Ascending aorta (tissue), 2 donors: Measurements from ENCODE around the gene REV3L. TPM values are rescaled to one million over a fixed set of nuclear protein-coding genes. Genes with fewer than 3 reads are reported as not detected.

Source experiments
- DNase-seq, 2 donors: peaks; one replicate each; pipeline ENCODE4 v3.0.0-alpha.2; 2019; ENCODE audit warnings: low spot score in 2 of 2
- H3K27ac ChIP-seq, 2 donors: fragments of 200-600 bp; sonication (generic); one replicate each; pipeline ENCODE4 v1.5.1; 2016 to 2017; ENCODE audit warnings: mild to moderate bottlenecking in 1 of 2
- H3K27me3 ChIP-seq: fragments of 200-600 bp; sonication (generic); one replicate; pipeline ENCODE4 v1.5.1; 2017
- H3K36me3 ChIP-seq, 2 donors: fragments of 200-600 bp; sonication (generic); one replicate each; pipeline ENCODE4 v1.5.1; 2016
- H3K4me1 ChIP-seq, 2 donors: fragments of 200-600 bp; sonication (generic); one replicate each; pipeline ENCODE4 v1.5.1; 2016 to 2017; ENCODE audit warnings: mild to moderate bottlenecking in 1 of 2
- H3K4me3 ChIP-seq, 2 donors: fragments of 200-600 bp; sonication (generic); one replicate each; pipeline ENCODE4 v1.5.1; 2016 to 2017; ENCODE audit warnings: mild to moderate bottlenecking in 1 of 2
- H3K9me3 ChIP-seq, 2 donors: fragments of 200-600 bp; sonication (generic); one replicate each; pipeline ENCODE4 v1.5.1; 2016
- intact Hi-C: fragments of 100-400 bp; cut with DNase I; formaldehyde crosslinking; loops from one replicate; pipeline ENCODE4 v1.15.1; 2023
- total RNA-seq: library from RNA; depleted of rRNA; stranded (reverse); fragments of >200 nt; gene quantifications from one replicate; pipeline ENCODE4 v1.1.0, GENCODE V29; 2016
- TF ChIP-seq, protein P1 (sequence below), 3 experiments: fragments of 200-600 bp in 2 of 3; fragments of 450-650 bp in 1 of 3; sonication (generic) in 2 of 3; IDR thresholded peaks; one replicate each; pipeline ENCODE4 v1.5.1; 2016 to 2019; ENCODE audit warnings: antibody characterized with exemption in 3 of 3, mild to moderate bottlenecking in 1 of 3, moderate library complexity in 1 of 3

Gene REV3L
- total RNA-seq, 1 donor from 2014 or later: 91.5 TPM

DNA sequence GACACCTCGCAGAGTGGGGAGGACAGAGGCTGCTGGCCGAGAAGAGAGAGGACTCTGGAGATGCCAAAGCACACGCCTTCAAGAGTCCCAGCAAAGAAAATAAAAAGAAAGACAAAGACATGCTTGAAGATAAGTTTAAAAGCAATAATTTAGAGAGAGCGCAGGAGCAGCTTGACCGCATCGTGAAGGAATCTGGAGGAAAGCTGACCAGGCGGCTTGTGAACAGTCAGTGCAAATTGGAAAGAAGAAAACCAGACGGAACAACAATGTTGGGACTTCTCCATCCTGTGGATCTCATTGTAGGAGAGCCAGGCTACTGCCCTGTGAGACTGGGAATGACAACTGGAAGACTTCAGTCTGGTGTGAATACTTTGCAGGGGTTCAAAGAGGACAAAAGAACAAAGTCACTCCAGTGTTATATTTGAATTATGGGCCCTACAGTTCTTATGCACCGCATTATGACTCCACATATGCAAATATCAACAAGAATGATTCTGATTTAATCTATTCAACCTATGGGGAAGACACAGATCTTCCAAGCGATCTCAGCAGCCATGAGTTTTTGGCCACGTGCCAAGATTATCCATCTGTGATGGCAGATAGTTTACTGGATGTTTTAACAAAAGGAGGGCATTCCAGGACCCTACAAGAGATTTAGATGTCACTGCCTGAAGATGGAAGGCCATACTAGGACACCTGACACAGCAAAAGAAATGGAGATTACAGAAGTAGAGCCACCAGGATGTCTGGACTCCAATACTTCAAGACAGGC lies 52.2 kb downstream of the REV3L start:
- TF ChIP-seq, protein P1, sequence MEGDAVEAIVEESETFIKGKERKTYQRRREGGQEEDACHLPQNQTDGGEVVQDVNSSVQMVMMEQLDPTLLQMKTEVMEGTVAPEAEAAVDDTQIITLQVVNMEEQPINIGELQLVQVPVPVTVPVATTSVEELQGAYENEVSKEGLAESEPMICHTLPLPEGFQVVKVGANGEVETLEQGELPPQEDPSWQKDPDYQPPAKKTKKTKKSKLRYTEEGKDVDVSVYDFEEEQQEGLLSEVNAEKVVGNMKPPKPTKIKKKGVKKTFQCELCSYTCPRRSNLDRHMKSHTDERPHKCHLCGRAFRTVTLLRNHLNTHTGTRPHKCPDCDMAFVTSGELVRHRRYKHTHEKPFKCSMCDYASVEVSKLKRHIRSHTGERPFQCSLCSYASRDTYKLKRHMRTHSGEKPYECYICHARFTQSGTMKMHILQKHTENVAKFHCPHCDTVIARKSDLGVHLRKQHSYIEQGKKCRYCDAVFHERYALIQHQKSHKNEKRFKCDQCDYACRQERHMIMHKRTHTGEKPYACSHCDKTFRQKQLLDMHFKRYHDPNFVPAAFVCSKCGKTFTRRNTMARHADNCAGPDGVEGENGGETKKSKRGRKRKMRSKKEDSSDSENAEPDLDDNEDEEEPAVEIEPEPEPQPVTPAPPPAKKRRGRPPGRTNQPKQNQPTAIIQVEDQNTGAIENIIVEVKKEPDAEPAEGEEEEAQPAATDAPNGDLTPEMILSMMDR (IDR thresholded peaks at IDR 0.05): no peak
- Histone ChIP-seq H3K27ac (no peak overlapping the region), H3K36me3 (peaks cover 0 to 8% of the 10 kb centered on the region in 2 donors), H3K4me1 (no peaks in the 10 kb centered on the region), H3K27me3 (no peaks in the 10 kb centered on the region), H3K4me3 (no peak overlapping the region), H3K9me3 (peaks cover 0 to 20% of the 10 kb centered on the region in 2 donors)
- no peak for DNase-seq
- intact Hi-C loops: no loop called here

DNA sequence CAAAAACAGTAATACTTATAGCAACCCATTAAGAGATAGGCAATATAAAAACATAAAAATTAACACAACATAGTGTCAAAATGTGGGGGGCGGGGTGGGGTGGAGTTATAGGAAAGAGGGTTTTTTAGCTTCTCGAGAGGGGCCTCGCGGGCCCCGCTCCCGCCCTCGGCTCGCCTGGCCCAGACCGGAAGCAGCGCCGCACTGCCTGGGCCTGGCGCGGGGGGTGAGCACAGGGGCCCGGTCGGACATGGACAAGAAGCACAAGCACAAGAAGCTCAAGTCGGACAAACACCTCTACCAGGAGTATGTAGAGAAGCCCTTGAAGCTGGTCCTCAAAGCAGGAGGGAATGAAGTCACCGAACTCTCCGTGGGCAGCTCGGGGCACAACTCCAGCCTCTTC lies 53.4 kb downstream of the REV3L start:
- no peaks in the 10 kb centered on the region for H3K27me3 ChIP-seq
- H3K9me3 ChIP-seq: peaks cover 0 to 20% of the 10 kb centered on the region in 2 donors
- no peaks in the 10 kb centered on the region for H3K4me1 ChIP-seq
- H3K36me3 ChIP-seq: peaks cover 0 to 8% of the 10 kb centered on the region in 2 donors
- no peak for DNase-seq
- H3K27ac ChIP-seq: no peak overlapping the region
- intact Hi-C loops: no loop called here
- TF ChIP-seq, protein P1 (IDR thresholded peaks at IDR 0.05): no peak
- H3K4me3 ChIP-seq: no peak overlapping the region

DNA sequence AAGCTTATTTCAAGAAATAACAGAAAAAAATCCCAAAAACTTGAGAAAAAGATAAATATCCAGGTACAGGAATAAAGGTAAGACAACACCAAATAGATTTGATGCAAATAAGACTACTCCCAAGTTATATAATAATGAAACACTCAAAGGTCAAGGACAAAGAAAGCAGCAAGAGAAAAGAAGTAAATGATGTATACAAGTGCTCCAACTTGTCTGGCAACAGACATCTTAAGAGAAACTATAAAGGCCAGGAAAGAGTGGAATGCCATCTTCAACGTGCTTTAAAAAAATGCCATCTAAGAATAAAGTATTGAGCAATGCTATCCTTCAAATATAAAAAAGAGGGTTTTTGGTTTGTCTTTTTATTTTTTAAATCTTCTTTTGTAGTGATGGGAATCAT lies 54.2 kb downstream of the REV3L start:
- DNase-seq: no peak
- Histone ChIP-seq H3K36me3 (peaks cover 0 to 8% of the 10 kb centered on the region in 2 donors), H3K9me3 (peaks cover 0 to 20% of the 10 kb centered on the region in 2 donors), H3K4me1 (peaks cover 0 to 2% of the 10 kb centered on the region in 2 donors), H3K4me3 (no peak overlapping the region), H3K27ac (no peak overlapping the region), H3K27me3 (no peaks in the 10 kb centered on the region)
- TF ChIP-seq, protein P1 (IDR thresholded peaks at IDR 0.05): no peak
- intact Hi-C loops: no loop called here

DNA sequence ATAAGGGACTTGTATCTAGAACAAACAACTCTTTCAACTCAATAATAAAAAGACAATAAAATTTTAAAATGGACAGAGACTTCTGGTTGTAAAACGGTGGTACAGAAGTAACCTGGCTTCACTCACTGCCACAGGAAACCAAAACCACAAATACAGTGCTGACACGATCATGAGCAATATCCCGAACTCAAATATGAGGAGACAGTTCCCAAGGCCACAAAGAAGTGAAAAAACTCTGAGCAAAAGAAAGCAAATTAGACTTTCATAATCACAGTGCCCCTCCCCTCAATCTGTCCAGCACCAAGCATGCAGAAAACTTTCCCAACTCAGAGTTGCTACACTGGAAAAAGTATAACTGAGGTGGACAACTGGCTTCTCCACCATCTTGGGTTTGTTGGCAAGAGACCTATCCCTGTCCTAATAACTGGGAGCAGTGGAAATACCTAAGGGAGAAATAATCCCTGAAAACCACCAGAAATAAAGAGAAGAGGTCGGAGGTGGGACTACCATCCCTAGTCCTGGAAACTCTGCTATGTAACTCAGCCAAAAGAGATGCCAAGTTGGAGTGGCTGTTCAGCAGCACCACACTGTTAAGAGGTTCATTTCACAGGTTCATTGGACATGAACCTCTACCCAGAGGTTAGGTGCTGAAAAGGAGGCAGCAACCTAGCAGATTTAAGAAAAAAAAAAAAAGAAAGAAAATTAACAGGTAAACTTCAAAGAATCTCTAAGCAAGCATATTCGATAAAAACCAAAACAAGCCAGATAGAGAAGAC lies 55.5 kb downstream of the REV3L start:
- DNase-seq: no peak
- H3K9me3 ChIP-seq: peaks cover 0 to 20% of the 10 kb centered on the region in 2 donors
- peaks cover 0 to 8% of the 10 kb centered on the region in 2 donors for H3K36me3 ChIP-seq
- H3K4me3 ChIP-seq: no peak overlapping the region
- TF ChIP-seq, protein P1 (IDR thresholded peaks at IDR 0.05): no peak
- no peak overlapping the region for H3K27ac ChIP-seq
- peaks cover 0 to 5% of the 10 kb centered on the region in 2 donors for H3K4me1 ChIP-seq
- intact Hi-C loops: no loop called here
- H3K27me3 ChIP-seq: no peaks in the 10 kb centered on the region

DNA sequence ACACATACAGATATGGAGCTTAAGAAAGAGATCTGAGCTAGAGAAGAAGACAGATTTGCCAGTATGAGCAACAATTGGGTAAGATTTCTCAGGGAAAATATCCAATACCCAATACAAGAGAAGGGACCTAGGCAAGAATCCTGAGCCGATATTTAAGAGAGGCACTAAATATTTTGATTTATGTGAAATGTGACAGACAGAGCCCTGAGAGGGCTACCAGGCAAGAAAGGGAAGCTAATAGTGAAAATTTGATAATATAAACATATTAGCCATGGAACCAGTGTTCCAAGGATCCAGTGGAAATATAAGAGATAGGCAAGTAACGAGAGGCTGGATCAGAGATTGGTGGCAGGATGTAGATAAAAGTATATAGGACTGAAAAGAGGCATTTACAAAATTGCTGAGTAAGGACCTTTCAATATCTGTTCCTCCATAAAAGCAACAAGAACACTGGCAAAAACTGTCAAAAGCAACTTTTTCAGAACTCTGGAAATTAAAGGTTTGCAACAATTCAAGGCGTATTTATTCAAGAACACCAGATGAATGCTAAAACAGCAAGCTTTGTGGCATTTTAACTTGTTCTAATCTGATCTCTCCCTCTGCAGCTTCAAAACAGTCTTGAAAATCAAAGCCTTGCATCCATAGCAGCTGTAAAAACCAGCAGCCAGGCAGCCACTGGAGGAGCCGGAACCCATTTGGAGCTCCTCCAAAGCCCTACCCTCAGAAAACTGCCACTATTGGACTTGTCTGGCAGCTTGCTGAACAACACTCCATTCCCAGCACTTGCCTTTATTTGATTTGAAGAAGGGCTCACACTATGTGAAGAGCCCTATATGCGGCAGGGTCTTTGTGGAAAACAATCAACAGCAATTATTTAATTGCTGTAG lies 58.8 kb downstream of the REV3L start:
- H3K4me1 ChIP-seq: peaks cover 0 to 8% of the 10 kb centered on the region in 2 donors

More for the DNA sequence above, 58.8 kb downstream of the REV3L start:
- TF ChIP-seq, protein P1 (IDR thresholded peaks at IDR 0.05): no peak
- no peak overlapping the region for H3K27ac ChIP-seq
- H3K9me3 ChIP-seq: peaks cover 0 to 19% of the 10 kb centered on the region in 2 donors
- H3K36me3 ChIP-seq: peaks cover 0 to 2% of the 10 kb centered on the region in 2 donors
- H3K4me3 ChIP-seq: no peak overlapping the region
- no peaks in the 10 kb centered on the region for H3K27me3 ChIP-seq
- DNase-seq: no peak
- intact Hi-C loops: no loop called here
